Endodermal cell (in vitro differentiated cells): ENCODE results near the gene NKD2. TPM values are rescaled to one million over a fixed set of nuclear protein-coding genes. Genes with fewer than 3 reads are reported as not detected.

ENCODE experiments used
- DNase-seq: peaks from one replicate; pipeline ENCODE4 v3.0.0-alpha.2; 2017
- H3K27ac ChIP-seq: 2 replicates; pipeline ENCODE4 v1.5.1; 2013; ENCODE audit warnings: mild to moderate bottlenecking, low read depth, low read length, moderate library complexity
- H3K27me3 ChIP-seq: 2 replicates; pipeline ENCODE4 v1.6.1; 2013; ENCODE audit warnings: mild to moderate bottlenecking, low read length, moderate library complexity; ENCODE audit not compliant: insufficient read depth, control insufficient read depth, poor library complexity, severe bottlenecking
- H3K36me3 ChIP-seq: 2 replicates; pipeline ENCODE4 v1.7.0; 2013; ENCODE audit warnings: mild to moderate bottlenecking, low read length, moderate library complexity; ENCODE audit not compliant: control insufficient read depth, insufficient read depth
- H3K4me1 ChIP-seq: one replicate; pipeline ENCODE4 v1.7.0; 2013; ENCODE audit warnings: low read length; ENCODE audit not compliant: control insufficient read depth, insufficient read depth
- H3K4me3 ChIP-seq: 2 replicates; pipeline ENCODE4 v1.5.1; 2013; ENCODE audit warnings: mild to moderate bottlenecking, low read length, moderate library complexity
- H3K9ac ChIP-seq: 2 replicates; pipeline ENCODE4 v1.6.1; 2013; ENCODE audit warnings: mild to moderate bottlenecking, low read length, moderate library complexity; ENCODE audit not compliant: poor library complexity, severe bottlenecking; ENCODE audit errors: extremely low read depth
- H3K9me3 ChIP-seq: 2 replicates; pipeline ENCODE4 v1.6.1; 2013; ENCODE audit warnings: mild to moderate bottlenecking, low read length, moderate library complexity; ENCODE audit not compliant: control insufficient read depth
- H3K27ac Mint-ChIP-seq: 2 replicates; pipeline ENCODE4 v1.8.0; 2020; ENCODE audit warnings: mixed read lengths
- H3K27me3 Mint-ChIP-seq: 2 replicates; pipeline ENCODE4 v1.8.0; 2021; ENCODE audit warnings: mild to moderate bottlenecking, mixed read lengths; ENCODE audit not compliant: insufficient read depth
- H3K36me3 Mint-ChIP-seq: 2 replicates; pipeline ENCODE4 v1.8.0; 2020; ENCODE audit warnings: low read depth, mixed read lengths
- H3K4me1 Mint-ChIP-seq: 2 replicates; pipeline ENCODE4 v1.8.0; 2020; ENCODE audit warnings: mixed read lengths
- H3K4me3 Mint-ChIP-seq: 2 replicates; pipeline ENCODE4 v1.8.0; 2020; ENCODE audit warnings: mild to moderate bottlenecking, moderate library complexity, mixed read lengths
- H3K9me3 Mint-ChIP-seq: 2 replicates; pipeline ENCODE4 v1.8.0; 2020; ENCODE audit warnings: mild to moderate bottlenecking, mixed read lengths
- CTCF ChIP-seq: fragments of 200-600 bp; sonication (generic); conservative IDR thresholded peaks from 2 replicates; pipeline ENCODE4 v1.5.0; 2021; ENCODE audit warnings: antibody characterized with exemption, mild to moderate bottlenecking
- WGBS, 2 experiments: methylation state at CpG; one replicate each; pipeline versions ENCODE4 v1.1.5 to v1.1.7; 2013; ENCODE audit warnings: missing lambda C conversion rate in 2 of 2, mixed read lengths in 1 of 2; ENCODE audit not compliant: insufficient coverage in 1 of 2, insufficient read length in 1 of 2; 5-methylcytosine and 5-hydroxymethylcytosine counted together
- total RNA-seq, 2 donors: library from RNA; stranded (reverse); fragmentation: NEBNext Ultra II Directional in 1 of 2; extraction: Animal tissue kit (Norgen Biotek cat#: 25700) in 1 of 2; gene quantifications; 2 replicates in 1 of 2; 3 replicates in 1 of 2; pipeline ENCODE4 v1.2.1, GENCODE V29; 2021

NKD2 gene
- total RNA-seq, 2 donors from 2014 or later, result 11.2 to 13.9 TPM

- no peaks in the 10 kb centered on the region for H3K4me1 ChIP-seq
- peak overlapping the region; percentile 44 for H3K27ac ChIP-seq
- no peaks in the 10 kb centered on the region for H3K9me3 Mint-ChIP-seq
- no peak overlapping the region for H3K4me3 ChIP-seq
- no peaks in the 10 kb centered on the region for H3K36me3 ChIP-seq
- no peak for TF ChIP-seq CTCF
- H3K36me3 Mint-ChIP-seq, result peaks cover 17% of the 10 kb centered on the region
- DNase-seq, result no peak
- H3K4me3 Mint-ChIP-seq, result no peak overlapping the region
- no peaks in the 10 kb centered on the region for H3K9me3 ChIP-seq
- no peaks in the 10 kb centered on the region for H3K27me3 ChIP-seq
- no peak overlapping the region for H3K27ac Mint-ChIP-seq
- 93 to 95% methylated on average over 33 to 40 of the region's 40 CpGs for WGBS, 2 experiments
- H3K27me3 Mint-ChIP-seq, result no peaks in the 10 kb centered on the region
- no peak overlapping the region for H3K9ac ChIP-seq
- no peaks in the 10 kb centered on the region for H3K4me1 Mint-ChIP-seq
Observed at GRCh38 chr5:1074816-1075554, 66.4 kb downstream of the NKD2 start.

GRCh38 chr5:1075555-1075881 is 66.9 kb downstream of the NKD2 start:
- no peak overlapping the region for H3K4me3 ChIP-seq
- H3K4me3 Mint-ChIP-seq, result no peak overlapping the region
- peaks cover 17% of the 10 kb centered on the region for H3K36me3 Mint-ChIP-seq
- no peak overlapping the region for H3K27ac Mint-ChIP-seq
- no peak for DNase-seq
- no peaks in the 10 kb centered on the region for H3K9me3 Mint-ChIP-seq
- TF ChIP-seq CTCF, result no peak
- no peaks in the 10 kb centered on the region for H3K36me3 ChIP-seq
- H3K9ac ChIP-seq, result no peak overlapping the region
- no peaks in the 10 kb centered on the region for H3K4me1 Mint-ChIP-seq
- H3K4me1 ChIP-seq, result no peaks in the 10 kb centered on the region
- no peak overlapping the region for H3K27ac ChIP-seq
- no peaks in the 10 kb centered on the region for H3K27me3 ChIP-seq
- 88 to 94% methylated on average over 8 to 10 of the region's 10 CpGs for WGBS, 2 experiments
- H3K27me3 Mint-ChIP-seq, result no peaks in the 10 kb centered on the region
- H3K9me3 ChIP-seq, result no peaks in the 10 kb centered on the region

- no peak for TF ChIP-seq CTCF
- no peaks in the 10 kb centered on the region for H3K4me1 ChIP-seq
- no peak overlapping the region for H3K4me3 ChIP-seq
- no peak overlapping the region for H3K4me3 Mint-ChIP-seq
- H3K27ac ChIP-seq, result no peak overlapping the region
- H3K4me1 Mint-ChIP-seq, result no peaks in the 10 kb centered on the region
- H3K9me3 Mint-ChIP-seq, result no peaks in the 10 kb centered on the region
- no peak overlapping the region for H3K9ac ChIP-seq
- H3K27me3 Mint-ChIP-seq, result no peaks in the 10 kb centered on the region
- peaks cover 20% of the 10 kb centered on the region for H3K36me3 Mint-ChIP-seq
- H3K9me3 ChIP-seq, result no peaks in the 10 kb centered on the region
- no peak for DNase-seq
- H3K36me3 ChIP-seq, result no peaks in the 10 kb centered on the region
- no peak overlapping the region for H3K27ac Mint-ChIP-seq
- no peaks in the 10 kb centered on the region for H3K27me3 ChIP-seq
- WGBS, 2 experiments, result 96% methylated on average over 17 of the region's 17 CpGs
Observed at GRCh38 chr5:1075931-1076330, 67.3 kb downstream of the NKD2 start.
